Measurements from ENCODE around the gene PLCB1. TPM values are rescaled to one million over a fixed set of nuclear protein-coding genes. Genes with fewer than 3 reads are reported as not detected.

PLCB1 gene
- total and polyA plus RNA-seq, 2 donors (not counting 3 experiments of a cell fraction or from before 2014, with no cell fraction given) = 10.2 to 53.4 TPM

- Histone ChIP-seq H3K9me1 (replicated peaks; ENCODE audit: control insufficient read depth, extremely low read depth, insufficient read depth, low read length) (no peaks in the 10 kb centered on the region), H3K9me3 (replicated peaks; ENCODE audit: control insufficient read depth, insufficient read depth, low read length) (no peaks in the 10 kb centered on the region), H2AFZ (ENCODE audit: low read depth, low read length) (no peak overlapping the region), H3K9ac (replicated peaks; ENCODE audit: extremely low read depth, insufficient read depth, low read length) (no peak overlapping the region), H4K20me1 (replicated peaks; ENCODE audit: control insufficient read depth, extremely low read depth, insufficient read depth, low read length) (peaks cover 5% of the 10 kb centered on the region), H3K27ac (ENCODE audit: insufficient read depth, low read depth, low read length) (no peak overlapping the region), H3K36me3 (ENCODE audit: control insufficient read depth in 2 of 2, extremely low read depth in 1 of 2, insufficient read depth in 2 of 2, low read length in 2 of 2) (no peaks in the 10 kb centered on the region), H3K79me2 (ENCODE audit: control insufficient read depth, insufficient read depth, low read length) (no peaks in the 10 kb centered on the region), H3K4me1 (ENCODE audit: control insufficient read depth, extremely low read depth, insufficient read depth, low read length) (peaks cover 10% of the 10 kb centered on the region), H3K4me2 (ENCODE audit: insufficient read depth, low read length) (no peak overlapping the region), H3K27me3 (ENCODE audit: control insufficient read depth in 2 of 2, insufficient read depth in 2 of 2, low read length in 2 of 2) (no peaks in the 10 kb centered on the region), H3K4me3 (replicated peaks in 1 of 3; ENCODE audit: insufficient read depth in 1 of 3, low read depth in 1 of 3, low read length in 3 of 3) (no peak overlapping the region)
- DNase-seq (ENCODE audit: low read depth, low spot score) (no peak), FAIRE-seq (no peak)
- intact Hi-C loops (cut with micrococcal nuclease) (loop anchor here (5.0 kb wide), 1 partner anchor 75 kb away; no protein-coding TSS in a partner anchor), dilution Hi-C loops (cut with MboI; ENCODE audit: extremely low pct_ligation_motif_present, low sequenced_read_pairs) (no loop called here)
- no peak for TF ChIP-seq MYC (IDR thresholded peaks at IDR 0.05; ENCODE audit: low read depth, low read length)
- TF ChIP-seq GATA2 (IDR thresholded peaks at IDR 0.05; ENCODE audit: insufficient read depth, insufficient read length, low read depth, low read length) = no peak
- TF ChIP-seq CTCF (IDR thresholded peaks at IDR 0.05; ENCODE audit: extremely low read depth in 1 of 2, insufficient read depth in 1 of 2, low read depth in 1 of 2, low read length in 2 of 2) = no peak
- no peak for TF ChIP-seq POLR2A (IDR thresholded peaks at IDR 0.05; ENCODE audit: low read depth, low read length)
- TF ChIP-seq EZH2 (IDR thresholded peaks at IDR 0.05; ENCODE audit: borderline replicate concordance, low read depth, low read length, severe bottlenecking) = no peak
- no peak for TF ChIP-seq JUN (IDR thresholded peaks at IDR 0.05; ENCODE audit: borderline replicate concordance, insufficient read depth, insufficient read length, low read depth)
- no peak for TF ChIP-seq MAX (IDR thresholded peaks at IDR 0.05; ENCODE audit: insufficient read depth, insufficient read length)
- TF ChIP-seq POLR2AphosphoS5 (IDR thresholded peaks at IDR 0.05; ENCODE audit: insufficient read depth, low read depth, low read length) = no peak
- TF ChIP-seq FOS (IDR thresholded peaks at IDR 0.05; ENCODE audit: borderline replicate concordance, insufficient read depth, low read length) = no peak
- no TSS peak for BruUV-seq (replicated peaks)
- ChIA-PET POLR2A (no interaction called here), CTCF (no interaction called here)
These were observed 89.9 kb downstream of the PLCB1 start for GRCh38 chr20:8221887-8222419.
